Cardiac fibroblast (primary cell): ENCODE data around the gene MRPL28.
A peak's percentile ranks its signal among the peaks of the same experiment; 100 is the strongest.
"Not testable (repeated sequence)": the region's sequence is repeated elsewhere in the genome, so short reads cannot be mapped to it uniquely, and the experiment has no call there.

Source experiments
- DNase-seq, 2 donors: peaks; one replicate each; pipeline versions ENCODE4 v3.0.0 to v3.0.0-alpha.2; 2010; ENCODE audit warnings: low read depth in 2 of 2
- H3K4me3 ChIP-seq, 2 donors: replicated peaks in 1 of 2; 1 replicate in 1 of 2; 2 replicates in 1 of 2; pipeline ENCODE4 v1.5.1; 2011; ENCODE audit warnings: low read depth in 2 of 2, low read length in 2 of 2, mild to moderate bottlenecking in 2 of 2, moderate library complexity in 1 of 2
- TF ChIP-seq, protein P1 (sequence below): IDR thresholded peaks from one replicate; pipeline ENCODE4 v1.5.1; 2011; ENCODE audit warnings: low read depth, mild to moderate bottlenecking, low read length, inconsistent platforms

The MRPL28 gene

DNA sequence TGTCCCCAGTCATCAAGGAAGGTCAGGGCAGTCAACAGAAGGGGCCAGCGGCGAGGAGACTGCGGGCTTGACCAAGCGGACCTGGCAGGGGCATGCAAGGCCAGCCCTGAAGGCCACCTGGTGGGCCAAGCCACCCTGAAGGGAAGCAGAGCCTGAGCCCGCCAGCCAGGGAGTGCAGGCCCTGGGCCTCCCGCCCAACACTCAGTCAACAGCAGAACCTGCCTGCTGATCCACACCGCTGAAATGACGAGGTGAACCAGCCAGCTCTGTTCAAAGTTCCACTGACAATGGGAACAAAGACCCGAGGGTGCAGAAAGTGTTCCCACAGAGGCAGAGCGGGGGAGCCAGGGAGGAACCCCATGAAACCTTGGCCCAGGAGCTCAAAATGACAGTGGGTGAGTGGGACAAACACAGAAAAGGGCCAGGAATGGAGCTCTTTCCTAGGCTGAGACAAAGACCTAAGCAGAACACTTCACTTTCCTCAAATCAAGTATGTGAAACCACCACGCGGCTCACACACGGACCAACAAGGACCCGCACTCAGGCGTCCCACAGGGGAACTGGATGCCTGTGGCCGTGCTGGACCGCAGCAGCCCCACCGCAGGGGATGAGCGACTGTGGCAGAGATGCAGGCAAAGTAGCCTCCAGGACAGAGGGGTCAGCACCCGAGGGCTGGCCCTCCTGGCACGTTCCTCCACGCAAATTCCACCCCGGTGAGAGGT, 29.8 kb downstream of the MRPL28 start:
- H3K4me3 ChIP-seq: no peak overlapping the region
- TF ChIP-seq, protein P1, sequence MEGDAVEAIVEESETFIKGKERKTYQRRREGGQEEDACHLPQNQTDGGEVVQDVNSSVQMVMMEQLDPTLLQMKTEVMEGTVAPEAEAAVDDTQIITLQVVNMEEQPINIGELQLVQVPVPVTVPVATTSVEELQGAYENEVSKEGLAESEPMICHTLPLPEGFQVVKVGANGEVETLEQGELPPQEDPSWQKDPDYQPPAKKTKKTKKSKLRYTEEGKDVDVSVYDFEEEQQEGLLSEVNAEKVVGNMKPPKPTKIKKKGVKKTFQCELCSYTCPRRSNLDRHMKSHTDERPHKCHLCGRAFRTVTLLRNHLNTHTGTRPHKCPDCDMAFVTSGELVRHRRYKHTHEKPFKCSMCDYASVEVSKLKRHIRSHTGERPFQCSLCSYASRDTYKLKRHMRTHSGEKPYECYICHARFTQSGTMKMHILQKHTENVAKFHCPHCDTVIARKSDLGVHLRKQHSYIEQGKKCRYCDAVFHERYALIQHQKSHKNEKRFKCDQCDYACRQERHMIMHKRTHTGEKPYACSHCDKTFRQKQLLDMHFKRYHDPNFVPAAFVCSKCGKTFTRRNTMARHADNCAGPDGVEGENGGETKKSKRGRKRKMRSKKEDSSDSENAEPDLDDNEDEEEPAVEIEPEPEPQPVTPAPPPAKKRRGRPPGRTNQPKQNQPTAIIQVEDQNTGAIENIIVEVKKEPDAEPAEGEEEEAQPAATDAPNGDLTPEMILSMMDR: no peak
- no peak for DNase-seq

DNA sequence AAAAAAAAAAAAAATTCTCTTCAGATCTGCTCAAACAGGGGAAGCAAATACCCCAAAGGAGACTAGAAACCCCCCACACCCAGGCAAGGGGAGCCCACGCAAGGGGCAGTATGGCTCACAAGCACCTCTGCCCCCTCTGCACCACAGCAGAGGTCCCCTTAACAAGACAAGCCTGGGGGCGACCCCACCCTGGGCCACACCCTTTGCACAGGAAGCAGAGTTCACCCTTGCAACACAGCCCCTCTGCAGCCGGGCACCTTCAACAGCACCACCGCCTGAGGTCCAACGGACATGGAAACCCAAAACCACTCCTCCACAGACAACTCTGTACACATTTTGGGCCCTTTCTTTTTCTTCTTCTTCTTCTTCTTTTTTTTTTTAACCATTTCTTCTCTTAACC, 30.7 kb downstream of the MRPL28 start:
- TF ChIP-seq, protein P1: no peak
- no peak for DNase-seq
- H3K4me3 ChIP-seq: no peak overlapping the region

DNA sequence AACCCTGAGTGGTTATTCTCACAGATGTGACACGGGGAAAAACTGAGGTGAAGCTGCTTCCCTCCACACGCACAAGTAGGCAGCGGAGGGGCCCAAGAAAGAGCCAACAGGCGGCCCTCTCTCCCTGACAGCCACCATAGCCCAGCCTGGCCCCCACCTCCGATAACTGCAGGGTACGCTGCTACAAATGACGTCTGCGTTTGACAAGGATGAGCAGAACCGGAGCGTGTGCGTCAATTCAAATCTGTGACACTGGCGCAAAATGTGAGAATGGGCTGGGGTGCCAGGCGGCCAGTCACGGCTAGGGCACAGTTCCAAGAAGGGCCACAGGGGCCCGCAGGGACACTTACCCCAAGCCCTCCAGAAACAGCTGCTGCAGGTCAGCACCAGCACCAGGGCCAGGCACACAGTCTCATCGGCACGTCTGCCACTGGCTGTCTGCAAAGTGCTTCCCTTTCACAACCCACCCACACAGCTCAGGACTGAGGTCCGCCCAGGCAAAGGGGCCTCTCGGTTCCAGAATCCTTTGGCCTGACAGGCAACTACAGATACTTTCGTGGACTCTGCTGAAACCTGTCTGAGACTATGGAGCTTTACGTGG, 32.3 kb downstream of the MRPL28 start:
- DNase-seq: no peak
- no peak overlapping the region for H3K4me3 ChIP-seq
- TF ChIP-seq, protein P1: no peak

DNA sequence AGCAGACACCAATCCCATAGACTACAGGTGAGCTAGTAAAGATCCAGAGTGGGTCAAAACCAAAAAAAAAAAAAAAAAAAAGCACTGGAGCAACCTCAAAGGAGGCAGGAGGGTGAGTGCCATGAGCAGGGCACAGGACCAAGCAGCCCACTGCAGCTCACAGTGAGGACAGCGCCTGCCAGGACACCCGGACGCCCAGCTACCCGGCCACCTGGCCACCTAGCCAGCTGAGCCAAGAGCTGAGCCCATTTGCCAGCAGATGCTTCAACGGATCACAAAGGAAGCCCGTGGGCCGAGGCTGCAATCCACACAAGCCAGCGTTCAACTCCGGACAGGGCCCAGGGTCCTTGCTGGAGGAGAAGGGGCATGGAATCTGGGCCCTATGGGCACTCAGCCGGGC, 32.9 kb downstream of the MRPL28 start:
- DNase-seq: no peak
- no peak overlapping the region for H3K4me3 ChIP-seq
- TF ChIP-seq, protein P1: no peak

DNA sequence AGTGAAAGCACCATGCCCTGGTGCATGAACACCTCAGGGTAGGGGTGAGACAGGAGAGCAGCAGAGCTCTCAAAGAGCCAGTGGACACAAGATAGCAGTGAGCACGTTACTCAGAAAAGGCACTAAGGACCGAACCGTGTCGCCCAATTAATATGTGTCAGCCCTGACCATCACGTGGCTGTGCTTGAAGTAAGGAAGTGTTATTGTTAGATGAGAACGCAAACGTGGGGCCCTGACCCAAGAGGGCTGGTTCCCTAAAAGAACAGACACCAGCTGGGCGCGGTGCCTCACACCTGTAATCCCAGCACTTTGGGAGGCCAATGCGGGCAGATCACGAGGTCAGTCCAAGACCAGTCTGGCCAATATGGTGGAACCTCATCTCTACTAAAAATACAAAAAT, 34.1 kb downstream of the MRPL28 start:
- no peak overlapping the region for H3K4me3 ChIP-seq
- no peak for DNase-seq

DNA sequence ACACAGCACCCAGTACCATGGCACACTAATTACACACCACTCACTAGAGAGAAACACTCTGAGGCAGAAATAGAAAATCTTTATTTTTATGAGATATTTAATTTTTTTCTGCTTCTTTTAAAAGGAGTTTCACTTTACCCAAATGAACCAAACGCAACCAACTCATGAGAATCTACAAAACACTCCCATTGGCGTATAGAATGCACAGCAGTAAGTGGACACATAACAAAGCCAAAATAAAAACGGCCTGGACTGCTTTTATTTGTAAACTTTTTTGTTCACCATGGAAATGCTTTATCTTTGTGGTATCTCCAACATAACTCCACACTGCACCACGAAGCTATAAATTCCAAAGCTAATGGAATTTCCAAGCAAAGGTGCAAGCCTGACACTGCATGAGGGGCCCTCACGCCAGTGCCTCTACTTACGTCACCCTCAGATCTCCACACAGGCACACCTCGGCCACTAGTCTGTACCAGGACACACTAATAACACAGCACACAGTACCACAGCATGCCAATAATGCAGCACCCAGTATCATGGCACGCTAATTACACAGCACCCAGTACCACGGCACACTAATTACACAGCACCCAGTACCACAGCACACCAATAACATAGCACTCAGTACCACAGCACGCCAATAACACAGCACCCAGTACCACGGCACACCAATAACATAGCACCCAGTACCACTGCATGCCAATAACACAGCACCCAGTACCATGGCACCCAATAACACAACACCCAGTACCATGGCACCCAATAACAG, 35.3 kb downstream of the MRPL28 start:
- H3K4me3 ChIP-seq: not testable (repeated sequence)
- DNase-seq: peak in 1 of 2 donors; percentile 32

More for the DNA sequence above, 34.1 kb downstream of the MRPL28 start:
- TF ChIP-seq, protein P1: no peak

DNA sequence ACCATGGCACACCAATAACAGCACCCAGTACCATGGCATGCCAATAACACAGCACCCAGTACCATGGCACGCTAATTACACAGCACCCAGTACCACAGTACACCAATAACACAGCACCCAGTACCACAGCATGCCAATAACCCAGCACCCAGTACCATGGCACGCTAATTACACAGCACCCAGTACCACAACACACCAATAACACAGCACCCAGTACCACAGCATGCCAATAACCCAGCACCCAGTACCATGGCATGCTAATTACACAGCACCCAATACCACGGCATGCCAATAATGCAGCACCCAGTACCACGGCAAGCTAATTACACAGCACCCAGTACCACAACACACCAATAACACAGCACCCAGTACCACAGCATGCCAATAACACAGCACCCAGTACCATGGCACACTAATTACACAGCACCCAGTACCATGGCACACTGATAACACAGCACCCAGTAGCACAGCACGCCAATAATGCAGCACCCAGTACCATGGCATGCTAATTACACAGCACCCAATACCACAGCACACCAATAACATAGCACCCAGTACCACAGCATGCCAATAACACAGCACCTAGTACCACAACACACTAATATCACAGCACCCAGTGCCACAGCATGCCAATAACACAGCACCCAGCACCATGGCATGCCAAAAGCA, 36.0 kb downstream of the MRPL28 start:
- not testable (repeated sequence) for DNase-seq, H3K4me3 ChIP-seq
